A673 (cell line): ENCODE data around the gene ATP10A.

Experiments
- EZH2 ChIP-seq: fragments of 200-600 bp; sonication (generic); IDR thresholded peaks from 2 replicates; pipeline ENCODE4 v1.6.1; 2017; ENCODE audit warnings: borderline replicate concordance, low read depth, mild to moderate bottlenecking, mixed read lengths, antibody characterized with exemption, low read length; ENCODE audit not compliant: poor library complexity, severe bottlenecking
- TF ChIP-seq, protein P1 (sequence below): fragments of 300-800, 200-600 bp; sonication (generic); conservative IDR thresholded peaks from 2 replicates; pipeline ENCODE4 v1.5.1; 2017; ENCODE audit warnings: low read depth, mild to moderate bottlenecking, antibody characterized with exemption, low read length, moderate library complexity, mixed read lengths

- no peak for TF ChIP-seq EZH2
- TF ChIP-seq, protein P1, sequence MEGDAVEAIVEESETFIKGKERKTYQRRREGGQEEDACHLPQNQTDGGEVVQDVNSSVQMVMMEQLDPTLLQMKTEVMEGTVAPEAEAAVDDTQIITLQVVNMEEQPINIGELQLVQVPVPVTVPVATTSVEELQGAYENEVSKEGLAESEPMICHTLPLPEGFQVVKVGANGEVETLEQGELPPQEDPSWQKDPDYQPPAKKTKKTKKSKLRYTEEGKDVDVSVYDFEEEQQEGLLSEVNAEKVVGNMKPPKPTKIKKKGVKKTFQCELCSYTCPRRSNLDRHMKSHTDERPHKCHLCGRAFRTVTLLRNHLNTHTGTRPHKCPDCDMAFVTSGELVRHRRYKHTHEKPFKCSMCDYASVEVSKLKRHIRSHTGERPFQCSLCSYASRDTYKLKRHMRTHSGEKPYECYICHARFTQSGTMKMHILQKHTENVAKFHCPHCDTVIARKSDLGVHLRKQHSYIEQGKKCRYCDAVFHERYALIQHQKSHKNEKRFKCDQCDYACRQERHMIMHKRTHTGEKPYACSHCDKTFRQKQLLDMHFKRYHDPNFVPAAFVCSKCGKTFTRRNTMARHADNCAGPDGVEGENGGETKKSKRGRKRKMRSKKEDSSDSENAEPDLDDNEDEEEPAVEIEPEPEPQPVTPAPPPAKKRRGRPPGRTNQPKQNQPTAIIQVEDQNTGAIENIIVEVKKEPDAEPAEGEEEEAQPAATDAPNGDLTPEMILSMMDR: no peak
Observed at GRCh38 chr15:25652704-25653103, 210.4 kb downstream of the ATP10A start.
